ENCODE measurements around the gene RPP40. TPM values are rescaled to one million over a fixed set of nuclear protein-coding genes. Genes with fewer than 3 reads are reported as not detected.

Gene RPP40
- total and polyA plus RNA-seq, 2 of the 13 experiments (the other 11 are each of a cell fraction or from before 2014, with no cell fraction given): 18.0 to 41.2 TPM

DNA sequence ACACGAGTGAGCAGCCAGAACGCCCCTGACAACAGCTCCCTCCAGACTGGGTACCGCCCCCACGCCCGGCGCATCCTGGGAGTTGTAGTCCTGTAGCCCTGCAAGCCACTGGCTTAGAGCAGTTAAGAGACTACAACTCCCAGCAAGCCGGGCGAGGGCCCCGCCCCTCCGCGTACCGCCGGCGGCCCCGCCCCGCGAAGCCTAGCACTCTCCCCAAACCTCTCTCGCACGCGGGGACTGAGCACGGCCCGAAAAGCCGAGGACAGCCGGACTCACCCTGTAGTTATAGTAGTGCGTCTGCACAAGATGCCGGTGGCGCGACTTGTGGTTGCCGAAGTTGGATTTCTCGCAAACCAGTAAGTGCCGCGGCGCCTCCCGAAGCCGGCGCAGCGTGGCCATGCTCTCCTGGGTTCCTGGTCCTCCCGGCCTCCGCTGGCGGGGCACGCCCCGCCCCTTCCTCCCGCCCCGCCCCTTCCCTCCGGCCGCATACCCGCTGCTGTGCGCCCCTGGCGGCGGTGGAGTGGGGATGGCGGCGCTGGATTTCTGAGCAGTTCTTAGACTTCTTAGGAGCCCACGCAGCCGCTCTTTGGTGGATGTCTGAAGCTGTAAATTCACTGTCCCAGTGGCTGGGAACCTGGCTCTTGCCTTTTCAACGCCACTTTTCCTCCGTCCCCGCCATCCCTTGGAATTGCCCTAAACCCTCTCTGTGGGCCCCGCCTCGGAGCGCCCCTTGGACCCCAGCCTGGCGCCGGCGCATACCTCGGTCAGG, at the start of gene RPP40 (continued):
- TF ChIP-seq, protein P1, sequence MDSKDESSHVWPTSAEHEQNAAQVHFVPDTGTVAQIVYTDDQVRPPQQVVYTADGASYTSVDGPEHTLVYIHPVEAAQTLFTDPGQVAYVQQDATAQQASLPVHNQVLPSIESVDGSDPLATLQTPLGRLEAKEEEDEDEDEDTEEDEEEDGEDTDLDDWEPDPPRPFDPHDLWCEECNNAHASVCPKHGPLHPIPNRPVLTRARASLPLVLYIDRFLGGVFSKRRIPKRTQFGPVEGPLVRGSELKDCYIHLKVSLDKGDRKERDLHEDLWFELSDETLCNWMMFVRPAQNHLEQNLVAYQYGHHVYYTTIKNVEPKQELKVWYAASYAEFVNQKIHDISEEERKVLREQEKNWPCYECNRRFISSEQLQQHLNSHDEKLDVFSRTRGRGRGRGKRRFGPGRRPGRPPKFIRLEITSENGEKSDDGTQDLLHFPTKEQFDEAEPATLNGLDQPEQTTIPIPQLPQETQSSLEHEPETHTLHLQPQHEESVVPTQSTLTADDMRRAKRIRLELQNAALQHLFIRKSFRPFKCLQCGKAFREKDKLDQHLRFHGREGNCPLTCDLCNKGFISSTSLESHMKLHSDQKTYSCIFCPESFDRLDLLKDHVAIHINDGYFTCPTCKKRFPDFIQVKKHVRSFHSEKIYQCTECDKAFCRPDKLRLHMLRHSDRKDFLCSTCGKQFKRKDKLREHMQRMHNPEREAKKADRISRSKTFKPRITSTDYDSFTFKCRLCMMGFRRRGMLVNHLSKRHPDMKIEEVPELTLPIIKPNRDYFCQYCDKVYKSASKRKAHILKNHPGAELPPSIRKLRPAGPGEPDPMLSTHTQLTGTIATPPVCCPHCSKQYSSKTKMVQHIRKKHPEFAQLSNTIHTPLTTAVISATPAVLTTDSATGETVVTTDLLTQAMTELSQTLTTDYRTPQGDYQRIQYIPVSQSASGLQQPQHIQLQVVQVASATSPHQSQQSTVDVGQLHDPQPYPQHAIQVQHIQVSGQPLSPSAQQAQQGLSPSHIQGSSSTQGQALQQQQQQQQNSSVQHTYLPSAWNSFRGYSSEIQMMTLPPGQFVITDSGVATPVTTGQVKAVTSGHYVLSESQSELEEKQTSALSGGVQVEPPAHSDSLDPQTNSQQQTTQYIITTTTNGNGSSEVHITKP (CRISPR knock-in tag; IDR thresholded peaks at IDR 0.05; ENCODE audit: low read depth): no peak
- peak; percentile 96 for TF ChIP-seq ZNF350 (CRISPR knock-in tag; IDR thresholded peaks at IDR 0.05; ENCODE audit: borderline replicate concordance, low read depth)
- no peak for TF ChIP-seq NFE2L1 (CRISPR knock-in tag; IDR thresholded peaks at IDR 0.05; ENCODE audit: borderline replicate concordance)
- TF ChIP-seq CENPX (CRISPR knock-in tag; IDR thresholded peaks at IDR 0.05): no peak
- TF ChIP-seq TFDP1 (CRISPR knock-in tag; IDR thresholded peaks at IDR 0.05; ENCODE audit: borderline replicate concordance): peak; percentile 68; the same call in 1 of the 2 replicates
- peak; percentile 93 for TF ChIP-seq MXD3 (CRISPR knock-in tag; IDR thresholded peaks at IDR 0.05)
- peak; percentile 92 for TF ChIP-seq NKX3-1 (CRISPR knock-in tag; IDR thresholded peaks at IDR 0.05)
- peak; percentile 21; the same call in 1 of the 2 replicates for TF ChIP-seq RFX3 (CRISPR knock-in tag; IDR thresholded peaks at IDR 0.05)
- peak; percentile 71 for TF ChIP-seq ZNF792 (CRISPR knock-in tag; IDR thresholded peaks at IDR 0.05)
- peak; percentile 56; the same call in 1 of the 2 replicates for TF ChIP-seq HOMEZ (CRISPR knock-in tag; IDR thresholded peaks at IDR 0.05; ENCODE audit: low read depth)
- peak; percentile 76; the same call in 1 of the 2 replicates for TF ChIP-seq E2F1 (CRISPR knock-in tag; IDR thresholded peaks at IDR 0.05)
- no peak for TF ChIP-seq ZBTB7A (CRISPR knock-in tag; IDR thresholded peaks at IDR 0.05)
- TF ChIP-seq ZNF333 (CRISPR knock-in tag; IDR thresholded peaks at IDR 0.05; ENCODE audit: borderline replicate concordance): peak; percentile 89
- TF ChIP-seq ZNF225 (CRISPR knock-in tag; IDR thresholded peaks at IDR 0.05): peak; percentile 80; the same call in 1 of the 2 replicates
- peak; percentile 60 for TF ChIP-seq HNRNPH1 (optimal IDR thresholded peaks at IDR 0.05; ENCODE audit: low read depth, low read length)
